SK-N-SH treated with all-trans-retinoic acid at 6 μM for 48 hours (cell line): ENCODE results near the gene CHST11.

Experiments
- ATAC-seq: fragments of 200-7000 bp; cut with Tn5 transposase; 3 replicates; pipeline ENCODE4 v1.9.1; 2020; ENCODE audit warnings: mild to moderate bottlenecking, moderate library complexity
- ARNTL ChIP-seq: fragments of 450-650 bp; formaldehyde crosslinking; IDR thresholded peaks from 2 replicates; pipeline ENCODE4 v1.5.0; 2020; ENCODE audit warnings: low read depth, mild to moderate bottlenecking, moderate library complexity, borderline replicate concordance
- BACH2 ChIP-seq: fragments of 250-450 bp; sonication (Bioruptor Pico); IDR thresholded peaks from 2 replicates; pipeline ENCODE4 v1.9.0; 2021; ENCODE audit warnings: mild to moderate bottlenecking, borderline replicate concordance
- CREB5 ChIP-seq: fragments of 250-450 bp; sonication (Bioruptor Pico); IDR thresholded peaks from 2 replicates; pipeline ENCODE4 v1.5.1; 2020; ENCODE audit warnings: low read depth, mild to moderate bottlenecking, moderate library complexity
- CSDC2 ChIP-seq: fragments of 250-450 bp; sonication (Bioruptor Pico); IDR thresholded peaks from 2 replicates; pipeline ENCODE4 v1.5.0; 2020; ENCODE audit warnings: mild to moderate bottlenecking, moderate library complexity
- CSRNP3 ChIP-seq: fragments of 250-450 bp; sonication (Bioruptor Pico); IDR thresholded peaks from 2 replicates; pipeline ENCODE4 v1.5.1; 2021; ENCODE audit warnings: mild to moderate bottlenecking, moderate library complexity
- ESRRG ChIP-seq: fragments of 250-450 bp; sonication (Bioruptor Pico); IDR thresholded peaks from 2 replicates; pipeline ENCODE4 v1.6.1; 2021; ENCODE audit warnings: mild to moderate bottlenecking
- GLIS3 ChIP-seq: fragments of 250-450 bp; sonication (Bioruptor Pico); IDR thresholded peaks from 2 replicates; pipeline ENCODE4 v1.5.0; 2020; ENCODE audit warnings: mild to moderate bottlenecking, moderate library complexity
- ISL1 ChIP-seq: fragments of 250-450 bp; sonication (Bioruptor Pico); IDR thresholded peaks from 2 replicates; pipeline ENCODE4 v2.1.2; 2022; ENCODE audit warnings: mild to moderate bottlenecking, moderate library complexity
- OSR1 ChIP-seq: fragments of 250-450 bp; sonication (Bioruptor Pico); IDR thresholded peaks from 2 replicates; pipeline ENCODE4 v1.8.0; 2022; ENCODE audit warnings: moderate library complexity, mild to moderate bottlenecking, inconsistent platforms
- POU6F1 ChIP-seq: fragments of 250-450 bp; sonication (Bioruptor Pico); IDR thresholded peaks from 2 replicates; pipeline ENCODE4 v1.8.0; 2021; ENCODE audit warnings: low read depth, mild to moderate bottlenecking, moderate library complexity, borderline replicate concordance
- RARB ChIP-seq: fragments of 250-450 bp; sonication (Bioruptor Pico); IDR thresholded peaks from 2 replicates; pipeline ENCODE4 v1.8.0; 2021; ENCODE audit warnings: mild to moderate bottlenecking, moderate library complexity
- SNAI2 ChIP-seq: fragments of 250-450 bp; sonication (Bioruptor Pico); IDR thresholded peaks from 2 replicates; pipeline ENCODE4 v1.5.0; 2020; ENCODE audit warnings: mild to moderate bottlenecking, moderate library complexity
- TCF4 ChIP-seq: fragments of 250-450 bp; sonication (Bioruptor Pico); IDR thresholded peaks from 2 replicates; pipeline ENCODE4 v1.8.0; 2021; ENCODE audit warnings: mild to moderate bottlenecking, moderate library complexity, borderline replicate concordance
- TSHZ2 ChIP-seq: fragments of 250-450 bp; sonication (Bioruptor Pico); IDR thresholded peaks from 2 replicates; pipeline ENCODE4 v1.5.0; 2020; ENCODE audit warnings: mild to moderate bottlenecking, moderate library complexity
- ZC3H10 ChIP-seq: fragments of 250-450 bp; sonication (Bioruptor Pico); IDR thresholded peaks from 2 replicates; pipeline ENCODE4 v1.5.1; 2021; ENCODE audit warnings: mild to moderate bottlenecking, moderate library complexity
- ZFP30 ChIP-seq: fragments of 450-650 bp; formaldehyde crosslinking; IDR thresholded peaks from 2 replicates; pipeline ENCODE4 v1.5.0; 2022; ENCODE audit warnings: mild to moderate bottlenecking, moderate library complexity
- ZNF565 ChIP-seq: fragments of 450-650 bp; formaldehyde crosslinking; conservative IDR thresholded peaks from 2 replicates; pipeline ENCODE4 v1.5.0; 2020; ENCODE audit warnings: low read depth, mild to moderate bottlenecking, moderate library complexity
- ZNF70 ChIP-seq: fragments of 450-650 bp; formaldehyde crosslinking; IDR thresholded peaks from 2 replicates; pipeline ENCODE4 v1.5.0; 2020; ENCODE audit warnings: mild to moderate bottlenecking, moderate library complexity

Gene CHST11

GRCh38 chr12:104579718-104580495 is 123.2 kb downstream of the CHST11 start:
- no peak for ATAC-seq
- TF ChIP-seq TCF4 (CRISPR knock-in tag) (no peak), SNAI2 (CRISPR knock-in tag) (no peak), RARB (no peak), OSR1 (no peak)

- ATAC-seq, result no peak
- TF ChIP-seq ZNF70 (no peak), GLIS3 (CRISPR knock-in tag) (no peak), CSRNP3 (CRISPR knock-in tag) (no peak), ISL1 (CRISPR knock-in tag) (no peak), ESRRG (no peak), CREB5 (CRISPR knock-in tag) (no peak), ZC3H10 (no peak), SNAI2 (CRISPR knock-in tag) (no peak), ARNTL (no peak), POU6F1 (CRISPR knock-in tag) (no peak), BACH2 (CRISPR knock-in tag) (no peak)
Observed at GRCh38 chr12:104581005-104581570, 124.3 kb downstream of the CHST11 start.

- TF ChIP-seq ISL1 (CRISPR knock-in tag) (no peak), POU6F1 (CRISPR knock-in tag) (no peak), ZFP30 (CRISPR knock-in tag) (no peak), TCF4 (CRISPR knock-in tag) (no peak), CSRNP3 (CRISPR knock-in tag) (no peak), OSR1 (no peak), CSDC2 (CRISPR knock-in tag) (no peak)
- ATAC-seq, result no peak
Observed at GRCh38 chr12:104582739-104583138, 126.0 kb downstream of the CHST11 start.

- no peak for ATAC-seq
- TF ChIP-seq RARB (no peak), BACH2 (CRISPR knock-in tag) (no peak)
Observed at GRCh38 chr12:104583301-104583700, 126.6 kb downstream of the CHST11 start.

- TF ChIP-seq CSRNP3 (CRISPR knock-in tag) (no peak), RARB (no peak), SNAI2 (CRISPR knock-in tag) (no peak), GLIS3 (CRISPR knock-in tag) (no peak), ZNF565 (CRISPR knock-in tag) (no peak), ZC3H10 (no peak), TSHZ2 (CRISPR knock-in tag) (no peak)
- ATAC-seq, result no peak
Observed at GRCh38 chr12:104585448-104586055, 128.8 kb downstream of the CHST11 start.
